Upper lobe of left lung (tissue), 6 donors: Measurements from ENCODE around the gene PLD2. TPM values are rescaled to one million over a fixed set of nuclear protein-coding genes. Genes with fewer than 3 reads are reported as not detected.
"Not testable (repeated sequence)": the region's sequence is repeated elsewhere in the genome, so short reads cannot be mapped to it uniquely, and the experiment has no call there.

Experiments used
- ATAC-seq, 2 donors: fragments of 200-7000 bp; cut with Tn5 transposase; one replicate each; pipeline ENCODE4 v1.9.1; 2022; ENCODE audit warnings: mild to moderate bottlenecking in 2 of 2, moderate library complexity in 2 of 2; ENCODE audit not compliant: low FRiP score in 2 of 2
- DNase-seq, 2 donors: peaks; one replicate each; pipeline ENCODE4 v3.0.0-alpha.2; 2019 to 2020
- H3K27ac ChIP-seq, 4 donors: fragments of 200-600 bp; sonication (generic); one replicate each; pipeline ENCODE4 v1.5.1; 2016 to 2019
- H3K27me3 ChIP-seq, 4 donors: fragments of 200-600 bp; sonication (generic); one replicate each; pipeline ENCODE4 v1.5.1; 2017 to 2019
- H3K36me3 ChIP-seq, 4 donors: fragments of 200-600 bp; sonication (generic); one replicate each; pipeline ENCODE4 v1.5.1; 2016 to 2019
- H3K4me1 ChIP-seq, 4 donors: fragments of 200-600 bp; sonication (generic); one replicate each; pipeline ENCODE4 v1.5.1; 2018 to 2019
- H3K4me3 ChIP-seq, 4 donors: fragments of 200-600 bp; sonication (generic); one replicate each; pipeline ENCODE4 v1.5.1; 2017 to 2019; ENCODE audit warnings: mild to moderate bottlenecking in 2 of 4, moderate library complexity in 1 of 4
- H3K9me3 ChIP-seq, 4 donors: fragments of 200-600 bp; sonication (generic); one replicate each; pipeline ENCODE4 v1.5.1; 2018 to 2019
- EP300 ChIP-seq, 4 donors: sonication (generic); formaldehyde crosslinking; IDR thresholded peaks; one replicate each; pipeline ENCODE4 v1.5.1; 2017; ENCODE audit warnings: antibody characterized with exemption in 4 of 4, control low read depth in 2 of 4
- POLR2A ChIP-seq, 4 donors: fragments of 450-650 bp; IDR thresholded peaks; one replicate each; pipeline ENCODE4 v1.5.1; 2016 to 2017; ENCODE audit warnings: antibody characterized with exemption in 4 of 4, mild to moderate bottlenecking in 2 of 4
- POLR2AphosphoS5 ChIP-seq, 2 donors: sonication (generic); formaldehyde crosslinking; IDR thresholded peaks; one replicate each; pipeline ENCODE4 v1.5.1; 2017; ENCODE audit warnings: antibody characterized with exemption in 2 of 2
- WGBS, 2 donors: methylation state at CpG; one replicate each; pipeline ENCODE4 v1.1.5; 2017 to 2018; 5-methylcytosine and 5-hydroxymethylcytosine counted together
- total RNA-seq, 6 donors: library from RNA; depleted of rRNA in 4 of 6; stranded (reverse); fragments of >200 nt in 4 of 6; gene quantifications; one replicate each; pipeline versions ENCODE4 v1.1.0 to v1.2.1, GENCODE V29; 2016 to 2021
- TF ChIP-seq, protein P1 (sequence below), 6 experiments: fragments of 450-650 bp in 4 of 6; fragments of 200-600 bp in 2 of 6; sonication (generic) in 2 of 6; IDR thresholded peaks; one replicate each; pipeline ENCODE4 v1.5.1; 2016 to 2019; ENCODE audit warnings: antibody characterized with exemption in 6 of 6
- donor health status: DM: no; HTN: no; CAD: no; lungs with moderate emphysema.
- donor health status: DM: no; HTN: yes; CAD: no; lungs with severe emphysema.

The PLD2 gene
- total RNA-seq, 6 donors from 2014 or later = 15.0 to 51.3 (median 37.6) TPM

- ATAC-seq = no peak
- Histone ChIP-seq H3K27me3 (no peaks in the 10 kb centered on the region), H3K4me3 (no peak overlapping the region), H3K4me1 (no peaks in the 10 kb centered on the region), H3K36me3 (peaks cover 0 to 37% (median 9%) of the 10 kb centered on the region in 4 donors), H3K9me3 (no peaks in the 10 kb centered on the region), H3K27ac (no peak overlapping the region)
- 67 to 75% methylated on average over 12 of the region's 12 CpGs for WGBS, 2 donors
- TF ChIP-seq POLR2A (IDR thresholded peaks at IDR 0.05) (no peak), EP300 (IDR thresholded peaks at IDR 0.05) (no peak), POLR2AphosphoS5 (IDR thresholded peaks at IDR 0.05) (no peak)
- TF ChIP-seq, protein P1, sequence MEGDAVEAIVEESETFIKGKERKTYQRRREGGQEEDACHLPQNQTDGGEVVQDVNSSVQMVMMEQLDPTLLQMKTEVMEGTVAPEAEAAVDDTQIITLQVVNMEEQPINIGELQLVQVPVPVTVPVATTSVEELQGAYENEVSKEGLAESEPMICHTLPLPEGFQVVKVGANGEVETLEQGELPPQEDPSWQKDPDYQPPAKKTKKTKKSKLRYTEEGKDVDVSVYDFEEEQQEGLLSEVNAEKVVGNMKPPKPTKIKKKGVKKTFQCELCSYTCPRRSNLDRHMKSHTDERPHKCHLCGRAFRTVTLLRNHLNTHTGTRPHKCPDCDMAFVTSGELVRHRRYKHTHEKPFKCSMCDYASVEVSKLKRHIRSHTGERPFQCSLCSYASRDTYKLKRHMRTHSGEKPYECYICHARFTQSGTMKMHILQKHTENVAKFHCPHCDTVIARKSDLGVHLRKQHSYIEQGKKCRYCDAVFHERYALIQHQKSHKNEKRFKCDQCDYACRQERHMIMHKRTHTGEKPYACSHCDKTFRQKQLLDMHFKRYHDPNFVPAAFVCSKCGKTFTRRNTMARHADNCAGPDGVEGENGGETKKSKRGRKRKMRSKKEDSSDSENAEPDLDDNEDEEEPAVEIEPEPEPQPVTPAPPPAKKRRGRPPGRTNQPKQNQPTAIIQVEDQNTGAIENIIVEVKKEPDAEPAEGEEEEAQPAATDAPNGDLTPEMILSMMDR (IDR thresholded peaks at IDR 0.05) = no peak
- peak in 1 of 2 donors; percentile 64 for DNase-seq
Observed at GRCh38 chr17:4823373-4824089, 16.6 kb downstream of the PLD2 start.

DNA sequence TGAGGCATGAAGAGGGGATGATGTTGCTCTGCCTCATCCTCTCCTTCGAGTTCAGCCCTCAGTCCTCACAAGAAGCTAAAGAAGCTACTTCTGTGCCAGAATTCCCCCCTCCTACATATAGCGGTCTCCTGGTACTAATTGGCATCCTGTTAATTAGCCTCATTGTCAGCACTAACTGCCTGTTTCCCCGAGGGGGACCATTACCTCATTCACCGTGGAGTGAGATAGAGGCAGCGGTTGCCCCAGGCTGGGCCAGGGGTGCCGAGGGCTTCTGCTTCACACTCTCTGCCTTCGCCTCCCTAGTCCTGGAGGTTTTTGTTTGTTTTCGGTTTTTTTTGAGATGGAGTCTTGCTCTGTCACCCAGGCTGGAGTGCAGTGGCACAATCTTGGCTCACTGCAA is 20.4 kb downstream of the PLD2 start:
- TF ChIP-seq, protein P1 (IDR thresholded peaks at IDR 0.05) = no peak
- TF ChIP-seq POLR2A (IDR thresholded peaks at IDR 0.05) = no peak
- no peak for TF ChIP-seq POLR2AphosphoS5 (IDR thresholded peaks at IDR 0.05)
- no peak for TF ChIP-seq EP300 (IDR thresholded peaks at IDR 0.05)
- no peak for DNase-seq

GRCh38 chr17:4832829-4833177 is 25.9 kb downstream of the PLD2 start:
- not testable (repeated sequence) for H3K9me3 ChIP-seq, H3K36me3 ChIP-seq, H3K27me3 ChIP-seq, DNase-seq
- 0 to 1% methylated on average over 8 to 12 of the region's 17 CpGs for WGBS, 2 donors
- peaks cover 25 to 46% (median 35%) of the 10 kb centered on the region in 4 donors for H3K4me1 ChIP-seq
- peak overlapping the region; percentile 63 to 93 (median 74) for H3K4me3 ChIP-seq
- peak overlapping the region; percentile 83 to 97 (median 88) for H3K27ac ChIP-seq
- ATAC-seq = peak in 1 of 2 donors; percentile 57

More for the DNA sequence above, 20.4 kb downstream of the PLD2 start:
- Histone ChIP-seq H3K4me1 (no peaks in the 10 kb centered on the region), H3K36me3 (peaks cover 0 to 10% (median 3%) of the 10 kb centered on the region in 4 donors), H3K27ac (no peak overlapping the region), H3K27me3 (no peaks in the 10 kb centered on the region), H3K9me3 (no peaks in the 10 kb centered on the region), H3K4me3 (no peak overlapping the region)
- 72 to 86% methylated on average over 8 of the region's 8 CpGs for WGBS, 2 donors
- no peak for ATAC-seq

DNA sequence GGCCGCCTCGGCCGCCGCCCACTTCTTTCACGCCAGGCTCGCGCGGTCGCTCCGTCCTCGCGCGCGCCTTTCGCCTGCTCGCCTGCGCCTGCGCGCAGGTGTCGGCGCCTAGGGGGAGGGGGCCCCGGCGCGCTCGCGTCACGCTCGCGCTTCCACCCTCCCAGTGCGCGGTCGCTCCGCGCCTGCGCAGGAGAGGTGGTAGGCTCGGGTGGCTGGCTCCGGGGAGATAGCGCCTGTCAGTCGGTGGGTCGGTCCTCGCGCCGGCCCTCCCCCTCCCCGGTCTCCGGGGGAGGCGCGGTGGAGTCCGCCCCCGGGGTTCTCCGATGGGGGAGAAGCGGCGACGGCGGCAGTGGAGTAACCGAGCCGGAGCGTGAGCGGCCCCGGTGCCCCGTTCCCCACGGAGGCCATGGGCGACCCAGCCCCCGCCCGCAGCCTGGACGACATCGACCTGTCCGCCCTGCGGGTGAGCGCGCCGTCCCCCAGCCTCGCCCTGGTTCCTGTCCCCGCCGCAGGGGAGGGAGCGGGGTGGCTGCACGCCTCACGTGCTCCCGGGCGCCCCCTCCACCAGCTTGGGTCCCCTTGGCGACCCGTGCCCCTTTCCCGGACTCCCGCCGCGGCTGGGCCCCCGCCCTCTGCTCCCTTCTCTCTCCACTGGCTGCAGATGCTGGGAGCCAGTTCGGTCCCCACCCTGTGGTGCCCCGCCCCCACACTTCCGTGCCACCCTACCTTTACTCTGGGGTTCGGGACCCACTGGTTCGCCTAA is 26.4 kb downstream of the PLD2 start, which contains the start of gene MINK1:
MINK1 (plus strand) TSS at position 163 of the 763 bp plus-strand sequence; CDS start at position 407, 244 bp downstream.
- Histone ChIP-seq H3K27ac (peak within 1 kb of the TSS; percentile 83 to 97 (median 88)), H3K27me3 (no peaks in the 10 kb centered on the region), H3K4me1 (peaks cover 25 to 52% (median 39%) of the 10 kb centered on the region in 4 donors), H3K36me3 (peaks cover 0 to 6% (median 0%) of the 10 kb centered on the region in 4 donors), H3K4me3 (peak within 1 kb of the TSS; percentile 63 to 93 (median 74)), H3K9me3 (no peaks in the 10 kb centered on the region)
- 1% methylated on average over 23 to 29 of the region's 91 CpGs for WGBS, 2 donors
- ATAC-seq (peak; percentile 95 to 99), DNase-seq (peak; percentile 90 to 98)
- TF ChIP-seq POLR2A (IDR thresholded peaks at IDR 0.05) (peak in 3 of 4 donors; percentile 46 to 92 (median 81)), EP300 (IDR thresholded peaks at IDR 0.05) (no peak), POLR2AphosphoS5 (IDR thresholded peaks at IDR 0.05) (peak; percentile 33 to 88)
- TF ChIP-seq, protein P1 (IDR thresholded peaks at IDR 0.05) = peak in 3 of 6 experiments; percentile 6 to 39 (median 8)
